ENCODE data around the gene ORMDL1. TPM values are rescaled to one million over a fixed set of nuclear protein-coding genes. Genes with fewer than 3 reads are reported as not detected.

The ORMDL1 gene
- total and polyA plus RNA-seq, 2 experiments from 2014 or later = 50.5 to 84.2 TPM

- Histone ChIP-seq H2AFZ (no peak overlapping the region), H3K4me1 (ENCODE audit: insufficient read depth) (no peaks in the 10 kb centered on the region), H3K4me2 (no peak overlapping the region), H3F3A (replicated peaks; ENCODE audit: low read depth) (no peaks in the 10 kb centered on the region), H3K27ac (ENCODE audit: low read depth) (no peak overlapping the region), H3K36me3 (ENCODE audit: insufficient read depth) (no peaks in the 10 kb centered on the region), H3K4me3 (no peak overlapping the region), H4K20me1 (replicated peaks; ENCODE audit: insufficient read depth) (no peaks in the 10 kb centered on the region; the same call in 1 of the 2 replicates), H3K79me2 (replicated peaks; ENCODE audit: insufficient read depth) (0 out of 2 replicates have a peak, but pooled peaks cover 8% of the 10 kb centered on the region), H3K27me3 (ENCODE audit: insufficient read depth) (no peaks in the 10 kb centered on the region), H3K9me2 (ENCODE audit: insufficient read depth) (no peaks in the 10 kb centered on the region)
- Mint-ChIP-seq H3K4me1 (peaks cover 10% of the 10 kb centered on the region), H3K9me3 (no peaks in the 10 kb centered on the region), H3K36me3 (ENCODE audit: low read depth) (no peaks in the 10 kb centered on the region; the same call in 1 of the 3 replicates), H3K27ac (no peak overlapping the region), H3K4me3 (no peak overlapping the region), H3K27me3 (ENCODE audit: insufficient read depth, low read depth, poor library complexity) (peaks cover 5% of the 10 kb centered on the region)
- TF ChIP-seq CREB1 (CRISPR knock-in tag; IDR thresholded peaks at IDR 0.05; ENCODE audit: low read depth) = no peak
- TF ChIP-seq ZNF331 (CRISPR knock-in tag; IDR thresholded peaks at IDR 0.05; ENCODE audit: low read depth) = no peak
- TF ChIP-seq STAT1 (IDR thresholded peaks at IDR 0.05; ENCODE audit: unreplicated experiment) = no peak
- no peak for TF ChIP-seq REST (IDR thresholded peaks at IDR 0.05; ENCODE audit: unreplicated experiment)
- no peak for TF ChIP-seq EZH2phosphoT487 (IDR thresholded peaks at IDR 0.05; ENCODE audit: unreplicated experiment)
- no peak for TF ChIP-seq JUNB (IDR thresholded peaks at IDR 0.05; ENCODE audit: unreplicated experiment)
- TF ChIP-seq EZH2 (IDR thresholded peaks at IDR 0.05; ENCODE audit: low read depth, unreplicated experiment) = no peak
- no peak for TF ChIP-seq ZNF114 (CRISPR knock-in tag; IDR thresholded peaks at IDR 0.05)
- TF ChIP-seq NANOG (IDR thresholded peaks at IDR 0.05; ENCODE audit: borderline replicate concordance) = no peak
- no peak for TF ChIP-seq ETS1 (IDR thresholded peaks at IDR 0.05)
- TF ChIP-seq, protein P1, sequence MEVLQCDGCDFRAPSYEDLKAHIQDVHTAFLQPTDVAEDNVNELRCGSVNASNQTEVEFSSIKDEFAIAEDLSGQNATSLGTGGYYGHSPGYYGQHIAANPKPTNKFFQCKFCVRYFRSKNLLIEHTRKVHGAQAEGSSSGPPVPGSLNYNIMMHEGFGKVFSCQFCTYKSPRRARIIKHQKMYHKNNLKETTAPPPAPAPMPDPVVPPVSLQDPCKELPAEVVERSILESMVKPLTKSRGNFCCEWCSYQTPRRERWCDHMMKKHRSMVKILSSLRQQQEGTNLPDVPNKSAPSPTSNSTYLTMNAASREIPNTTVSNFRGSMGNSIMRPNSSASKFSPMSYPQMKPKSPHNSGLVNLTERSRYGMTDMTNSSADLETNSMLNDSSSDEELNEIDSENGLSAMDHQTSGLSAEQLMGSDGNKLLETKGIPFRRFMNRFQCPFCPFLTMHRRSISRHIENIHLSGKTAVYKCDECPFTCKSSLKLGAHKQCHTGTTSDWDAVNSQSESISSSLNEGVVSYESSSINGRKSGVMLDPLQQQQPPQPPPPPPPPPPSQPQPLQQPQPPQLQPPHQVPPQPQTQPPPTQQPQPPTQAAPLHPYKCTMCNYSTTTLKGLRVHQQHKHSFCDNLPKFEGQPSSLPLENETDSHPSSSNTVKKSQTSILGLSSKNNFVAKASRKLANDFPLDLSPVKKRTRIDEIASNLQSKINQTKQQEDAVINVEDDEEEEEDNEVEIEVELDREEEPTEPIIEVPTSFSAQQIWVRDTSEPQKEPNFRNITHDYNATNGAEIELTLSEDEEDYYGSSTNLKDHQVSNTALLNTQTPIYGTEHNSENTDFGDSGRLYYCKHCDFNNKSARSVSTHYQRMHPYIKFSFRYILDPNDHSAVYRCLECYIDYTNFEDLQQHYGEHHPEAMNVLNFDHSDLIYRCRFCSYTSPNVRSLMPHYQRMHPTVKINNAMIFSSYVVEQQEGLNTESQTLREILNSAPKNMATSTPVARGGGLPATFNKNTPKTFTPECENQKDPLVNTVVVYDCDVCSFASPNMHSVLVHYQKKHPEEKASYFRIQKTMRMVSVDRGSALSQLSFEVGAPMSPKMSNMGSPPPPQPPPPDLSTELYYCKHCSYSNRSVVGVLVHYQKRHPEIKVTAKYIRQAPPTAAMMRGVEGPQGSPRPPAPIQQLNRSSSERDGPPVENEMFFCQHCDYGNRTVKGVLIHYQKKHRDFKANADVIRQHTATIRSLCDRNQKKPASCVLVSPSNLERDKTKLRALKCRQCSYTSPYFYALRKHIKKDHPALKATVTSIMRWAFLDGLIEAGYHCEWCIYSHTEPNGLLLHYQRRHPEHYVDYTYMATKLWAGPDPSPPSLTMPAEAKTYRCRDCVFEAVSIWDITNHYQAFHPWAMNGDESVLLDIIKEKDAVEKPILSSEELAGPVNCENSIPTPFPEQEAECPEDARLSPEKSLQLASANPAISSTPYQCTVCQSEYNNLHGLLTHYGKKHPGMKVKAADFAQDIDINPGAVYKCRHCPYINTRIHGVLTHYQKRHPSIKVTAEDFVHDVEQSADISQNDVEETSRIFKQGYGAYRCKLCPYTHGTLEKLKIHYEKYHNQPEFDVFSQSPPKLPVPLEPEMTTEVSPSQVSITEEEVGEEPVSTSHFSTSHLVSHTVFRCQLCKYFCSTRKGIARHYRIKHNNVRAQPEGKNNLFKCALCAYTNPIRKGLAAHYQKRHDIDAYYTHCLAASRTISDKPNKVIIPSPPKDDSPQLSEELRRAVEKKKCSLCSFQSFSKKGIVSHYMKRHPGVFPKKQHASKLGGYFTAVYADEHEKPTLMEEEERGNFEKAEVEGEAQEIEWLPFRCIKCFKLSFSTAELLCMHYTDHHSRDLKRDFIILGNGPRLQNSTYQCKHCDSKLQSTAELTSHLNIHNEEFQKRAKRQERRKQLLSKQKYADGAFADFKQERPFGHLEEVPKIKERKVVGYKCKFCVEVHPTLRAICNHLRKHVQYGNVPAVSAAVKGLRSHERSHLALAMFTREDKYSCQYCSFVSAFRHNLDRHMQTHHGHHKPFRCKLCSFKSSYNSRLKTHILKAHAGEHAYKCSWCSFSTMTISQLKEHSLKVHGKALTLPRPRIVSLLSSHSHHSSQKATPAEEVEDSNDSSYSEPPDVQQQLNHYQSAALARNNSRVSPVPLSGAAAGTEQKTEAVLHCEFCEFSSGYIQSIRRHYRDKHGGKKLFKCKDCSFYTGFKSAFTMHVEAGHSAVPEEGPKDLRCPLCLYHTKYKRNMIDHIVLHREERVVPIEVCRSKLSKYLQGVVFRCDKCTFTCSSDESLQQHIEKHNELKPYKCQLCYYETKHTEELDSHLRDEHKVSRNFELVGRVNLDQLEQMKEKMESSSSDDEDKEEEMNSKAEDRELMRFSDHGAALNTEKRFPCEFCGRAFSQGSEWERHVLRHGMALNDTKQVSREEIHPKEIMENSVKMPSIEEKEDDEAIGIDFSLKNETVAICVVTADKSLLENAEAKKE (CRISPR knock-in tag; IDR thresholded peaks at IDR 0.05) = no peak
- TF ChIP-seq POLR2AphosphoS5 (IDR thresholded peaks at IDR 0.05; ENCODE audit: low read depth) = no peak
- TF ChIP-seq, protein P2, sequence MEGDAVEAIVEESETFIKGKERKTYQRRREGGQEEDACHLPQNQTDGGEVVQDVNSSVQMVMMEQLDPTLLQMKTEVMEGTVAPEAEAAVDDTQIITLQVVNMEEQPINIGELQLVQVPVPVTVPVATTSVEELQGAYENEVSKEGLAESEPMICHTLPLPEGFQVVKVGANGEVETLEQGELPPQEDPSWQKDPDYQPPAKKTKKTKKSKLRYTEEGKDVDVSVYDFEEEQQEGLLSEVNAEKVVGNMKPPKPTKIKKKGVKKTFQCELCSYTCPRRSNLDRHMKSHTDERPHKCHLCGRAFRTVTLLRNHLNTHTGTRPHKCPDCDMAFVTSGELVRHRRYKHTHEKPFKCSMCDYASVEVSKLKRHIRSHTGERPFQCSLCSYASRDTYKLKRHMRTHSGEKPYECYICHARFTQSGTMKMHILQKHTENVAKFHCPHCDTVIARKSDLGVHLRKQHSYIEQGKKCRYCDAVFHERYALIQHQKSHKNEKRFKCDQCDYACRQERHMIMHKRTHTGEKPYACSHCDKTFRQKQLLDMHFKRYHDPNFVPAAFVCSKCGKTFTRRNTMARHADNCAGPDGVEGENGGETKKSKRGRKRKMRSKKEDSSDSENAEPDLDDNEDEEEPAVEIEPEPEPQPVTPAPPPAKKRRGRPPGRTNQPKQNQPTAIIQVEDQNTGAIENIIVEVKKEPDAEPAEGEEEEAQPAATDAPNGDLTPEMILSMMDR (conservative IDR thresholded peaks at IDR 0.05; ENCODE audit: low read depth in 2 of 2) = no peak
- no peak for ATAC-seq
- DNase-seq (ENCODE audit: low spot score) = no peak
Observed at GRCh38 chr2:189829102-189829833, 45.1 kb upstream of the ORMDL1 start.

Data from GM23338 (cell line).